KG1 (cell line): ENCODE measurements around the gene TMIGD1.
A peak's percentile ranks its signal among the peaks of the same experiment; 100 is the strongest.

Experiments
- DNase-seq: peaks from one replicate; lab custom pipeline; 2025; lab: John Stamatoyannopoulos, UW

The TMIGD1 gene

GRCh38 chr17:30333503-30334360, at the start of gene TMIGD1:
Gene TMIGD1 (minus strand): TSS chr17:30334057. CDS start chr17:30332133, 1,924 bp downstream.
- DNase-seq: no peak

- no peak for DNase-seq
These were observed 48.5 kb upstream of the TMIGD1 start for GRCh38 chr17:30382345-30382744.

GRCh38 chr17:30381340-30381659, 47.4 kb upstream of the TMIGD1 start:
- no peak for DNase-seq

GRCh38 chr17:30380643-30381339, 46.9 kb upstream of the TMIGD1 start:
- no peak for DNase-seq

GRCh38 chr17:30379903-30380381, 46.1 kb upstream of the TMIGD1 start:
- no peak for DNase-seq

- DNase-seq: no peak
These were observed 45.5 kb upstream of the TMIGD1 start for GRCh38 chr17:30379303-30379902.

- DNase-seq: peak; percentile 86
These were observed 45.0 kb upstream of the TMIGD1 start, which contains the start of gene CPD for GRCh38 chr17:30378825-30379302. Gene CPD (plus strand): TSS chr17:30378927. CDS start chr17:30378981, 54 bp downstream.

- DNase-seq: peak; percentile 70
These were observed 44.5 kb upstream of the TMIGD1 start for GRCh38 chr17:30378241-30378824.

GRCh38 chr17:30377574-30378240, 43.9 kb upstream of the TMIGD1 start:
- DNase-seq: no peak

GRCh38 chr17:30376621-30377452, 43.0 kb upstream of the TMIGD1 start:
- DNase-seq: no peak

GRCh38 chr17:30375661-30376060, 41.8 kb upstream of the TMIGD1 start:
- DNase-seq: no peak

GRCh38 chr17:30372755-30373154, 38.9 kb upstream of the TMIGD1 start:
- no peak for DNase-seq

- DNase-seq: no peak
These were observed 36.1 kb upstream of the TMIGD1 start for GRCh38 chr17:30369995-30370394.

GRCh38 chr17:30368912-30369720, 35.3 kb upstream of the TMIGD1 start:
- DNase-seq: no peak

GRCh38 chr17:30366536-30366935, 32.7 kb upstream of the TMIGD1 start:
- DNase-seq: no peak

GRCh38 chr17:30363715-30364202, 29.9 kb upstream of the TMIGD1 start:
- DNase-seq: peak; percentile 36

- DNase-seq: no peak
These were observed 28.0 kb upstream of the TMIGD1 start for GRCh38 chr17:30361766-30362279.

- DNase-seq: no peak
These were observed 26.4 kb upstream of the TMIGD1 start for GRCh38 chr17:30360086-30360808.
